Suprapubic skin (tissue), 4 donors: ENCODE data around the gene TBXAS1.

ENCODE experiments used
- CTCF ChIP-seq, 2 donors: fragments of 200-600 bp in 1 of 2; fragments of 450-650 bp in 1 of 2; sonication (generic) in 1 of 2; IDR thresholded peaks; one replicate each; pipeline ENCODE4 v1.5.1; 2016 to 2019; ENCODE audit warnings: antibody characterized with exemption in 2 of 2, mild to moderate bottlenecking in 1 of 2, moderate library complexity in 1 of 2
- EP300 ChIP-seq: sonication (generic); formaldehyde crosslinking; IDR thresholded peaks from one replicate; pipeline ENCODE4 v1.6.1; 2017; ENCODE audit warnings: antibody characterized with exemption
- POLR2A ChIP-seq, 2 donors: fragments of 450-650 bp; IDR thresholded peaks; one replicate each; pipeline ENCODE4 v1.6.1; 2017; ENCODE audit warnings: antibody characterized with exemption in 2 of 2, mild to moderate bottlenecking in 2 of 2, moderate library complexity in 2 of 2
- POLR2AphosphoS5 ChIP-seq, 3 donors: sonication (generic); formaldehyde crosslinking; IDR thresholded peaks; one replicate each; pipeline ENCODE4 v1.6.1; 2017; ENCODE audit warnings: antibody characterized with exemption in 3 of 3

- TF ChIP-seq POLR2A (IDR thresholded peaks at IDR 0.05) (no peak), CTCF (IDR thresholded peaks at IDR 0.05) (no peak), POLR2AphosphoS5 (IDR thresholded peaks at IDR 0.05) (no peak), EP300 (no peak)
Measured at GRCh38 chr7:140034421-140034820, 205.4 kb downstream of the TBXAS1 start.
